Activated naive CD8-positive, alpha-beta T cell treated with anti-CD3 and anti-CD28 coated beads, Interleukin-2, amount 50 U/mL, for 24 hours (primary cell): Measurements from ENCODE around the gene PRDM5.
"Not testable (repeated sequence)": the region's sequence is repeated elsewhere in the genome, so short reads cannot be mapped to it uniquely, and the experiment has no call there.

Source experiments
- ATAC-seq: fragments of 150-1000 bp; cut with Tn5 transposase; one replicate; pipeline ENCODE4 v1.10.0; 2021
- DNase-seq: peaks from one replicate; pipeline ENCODE4 v3.0.0; 2021
- H3K27ac Mint-ChIP-seq: one replicate; pipeline ENCODE4 v1.8.0; 2021; ENCODE audit warnings: mild to moderate bottlenecking, mixed read lengths
- H3K27me3 Mint-ChIP-seq: one replicate; pipeline ENCODE4 v1.8.0; 2021; ENCODE audit warnings: mixed read lengths
- H3K36me3 Mint-ChIP-seq: one replicate; pipeline ENCODE4 v1.8.0; 2021; ENCODE audit warnings: low read depth, mixed read lengths
- H3K4me1 Mint-ChIP-seq: one replicate; pipeline ENCODE4 v1.8.0; 2021; ENCODE audit warnings: mixed read lengths
- H3K4me3 Mint-ChIP-seq: one replicate; pipeline ENCODE4 v1.8.0; 2021; ENCODE audit warnings: mild to moderate bottlenecking, moderate library complexity, mixed read lengths
- H3K9me3 Mint-ChIP-seq: one replicate; pipeline ENCODE4 v1.8.0; 2021; ENCODE audit warnings: mixed read lengths

PRDM5 gene

DNA sequence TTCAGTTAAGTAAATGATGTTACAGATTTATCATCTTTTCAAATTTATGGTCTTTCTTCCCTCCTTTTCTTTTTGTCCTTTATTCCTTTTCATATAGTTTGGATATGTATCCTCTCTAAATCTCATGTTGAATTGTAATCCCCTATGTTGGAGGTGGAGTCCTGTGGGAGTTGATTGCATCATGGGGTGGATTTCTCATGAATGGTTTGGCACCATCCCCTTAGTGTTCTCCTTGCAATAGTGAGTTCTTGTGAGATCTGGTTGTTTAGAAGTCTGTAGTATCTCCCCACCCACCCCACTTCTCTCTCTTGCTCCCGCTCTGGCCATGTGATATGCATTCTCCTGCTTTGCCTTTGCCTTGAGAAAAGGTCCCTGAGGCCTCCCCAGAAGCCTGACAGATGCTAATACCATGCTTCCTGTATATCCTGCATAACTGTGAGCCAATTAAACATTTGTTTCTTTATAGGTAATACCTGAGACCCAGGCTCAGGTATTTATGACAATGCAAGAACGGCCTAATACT, 236.7 kb downstream of the PRDM5 start:
- H3K36me3 Mint-ChIP-seq, result no peaks in the 10 kb centered on the region
- DNase-seq (no peak), ATAC-seq (no peak)
- H3K4me3 Mint-ChIP-seq, result no peak overlapping the region
- H3K27me3 Mint-ChIP-seq, result peaks cover 4% of the 10 kb centered on the region
- H3K27ac Mint-ChIP-seq, result no peak overlapping the region
- H3K9me3 Mint-ChIP-seq, result no peaks in the 10 kb centered on the region
- no peaks in the 10 kb centered on the region for H3K4me1 Mint-ChIP-seq

DNA sequence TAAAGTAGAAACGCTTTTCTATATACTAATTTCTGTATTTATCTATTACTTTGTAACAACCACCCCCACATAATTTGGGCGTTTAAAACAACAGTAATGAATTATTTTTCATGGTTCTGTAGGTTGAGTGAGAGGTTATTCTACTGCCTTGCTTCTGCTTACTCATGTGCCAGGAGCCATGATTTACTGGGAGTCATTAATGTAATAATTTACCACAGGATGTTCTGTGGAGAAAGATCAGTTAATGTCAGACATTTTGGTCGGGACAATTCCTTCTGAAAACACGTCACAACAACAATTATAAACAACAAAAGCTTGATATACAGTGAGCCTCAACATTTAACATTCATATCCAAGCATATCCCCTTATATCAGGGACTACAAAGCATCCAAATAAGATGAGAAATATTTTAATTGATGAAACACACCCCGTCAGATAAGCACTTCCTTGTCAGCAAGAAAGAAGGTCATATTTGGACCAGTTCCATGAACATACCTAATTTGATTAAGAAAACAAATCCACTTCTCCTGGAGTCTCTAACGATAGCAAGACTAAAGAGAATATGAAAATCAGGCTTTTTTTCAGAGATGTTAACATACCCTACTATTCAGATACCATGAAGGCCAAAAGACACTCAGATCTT, 238.5 kb downstream of the PRDM5 start:
- DNase-seq, result no peak
- Mint-ChIP-seq H3K36me3 (no peaks in the 10 kb centered on the region), H3K4me1 (no peaks in the 10 kb centered on the region), H3K27me3 (peaks cover 2% of the 10 kb centered on the region), H3K9me3 (no peaks in the 10 kb centered on the region), H3K27ac (no peak overlapping the region), H3K4me3 (no peak overlapping the region)
- no peak for ATAC-seq

DNA sequence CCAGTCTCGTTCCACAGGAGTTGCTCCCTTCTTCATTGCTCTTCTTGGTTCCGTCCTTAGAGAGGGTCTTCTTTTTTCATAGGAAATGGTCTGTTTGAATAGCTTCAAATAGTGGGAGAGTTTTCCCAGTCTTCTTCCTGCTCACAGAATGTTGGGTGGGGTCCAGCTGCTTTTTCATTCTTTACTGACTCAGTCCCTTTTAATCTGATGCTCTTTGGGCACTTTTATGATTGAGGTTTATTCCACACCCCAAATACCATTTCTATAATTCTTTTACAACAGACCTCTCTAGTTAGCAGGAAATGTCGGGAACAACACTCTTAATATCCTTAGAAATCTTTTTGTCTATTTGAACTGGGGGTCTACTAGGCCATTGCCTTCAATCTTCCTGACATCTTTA, 239.5 kb downstream of the PRDM5 start:
- Mint-ChIP-seq H3K27me3 (peaks cover 2% of the 10 kb centered on the region), H3K9me3 (peaks cover 1% of the 10 kb centered on the region), H3K4me1 (no peaks in the 10 kb centered on the region), H3K27ac (no peak overlapping the region), H3K36me3 (no peaks in the 10 kb centered on the region), H3K4me3 (no peak overlapping the region)
- DNase-seq (no peak), ATAC-seq (no peak)

DNA sequence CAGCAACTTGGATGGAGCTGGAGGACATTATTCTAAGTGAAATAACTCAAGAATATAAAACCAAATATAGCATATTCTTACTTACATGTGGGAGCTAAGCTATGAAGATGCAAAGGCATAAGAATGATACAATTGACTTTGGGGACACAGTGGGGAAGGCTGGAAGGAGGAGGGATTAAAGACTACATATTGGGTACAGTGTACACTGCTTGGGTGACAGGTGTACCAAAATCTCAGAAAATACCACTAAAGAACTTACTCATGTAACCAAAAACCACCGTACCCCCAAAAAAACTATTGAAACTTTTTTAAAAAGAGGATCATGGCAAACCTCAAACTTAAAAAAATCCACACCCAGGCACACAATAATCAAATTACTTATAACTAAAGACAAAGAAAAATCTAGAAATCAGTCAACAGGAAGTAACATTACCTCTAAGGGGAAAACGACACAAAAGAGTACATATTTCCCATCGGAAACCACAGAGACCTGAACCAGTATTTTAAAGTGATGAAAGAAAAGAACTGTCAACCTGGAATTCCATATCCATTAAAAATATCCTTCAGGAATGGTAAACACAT, 241.8 kb downstream of the PRDM5 start:
- Mint-ChIP-seq H3K9me3 (peaks cover 16% of the 10 kb centered on the region), H3K27me3 (peaks cover 5% of the 10 kb centered on the region), H3K4me3 (no peak overlapping the region), H3K36me3 (no peaks in the 10 kb centered on the region), H3K27ac (no peak overlapping the region), H3K4me1 (no peaks in the 10 kb centered on the region)
- DNase-seq, result no peak
- ATAC-seq, result no peak

DNA sequence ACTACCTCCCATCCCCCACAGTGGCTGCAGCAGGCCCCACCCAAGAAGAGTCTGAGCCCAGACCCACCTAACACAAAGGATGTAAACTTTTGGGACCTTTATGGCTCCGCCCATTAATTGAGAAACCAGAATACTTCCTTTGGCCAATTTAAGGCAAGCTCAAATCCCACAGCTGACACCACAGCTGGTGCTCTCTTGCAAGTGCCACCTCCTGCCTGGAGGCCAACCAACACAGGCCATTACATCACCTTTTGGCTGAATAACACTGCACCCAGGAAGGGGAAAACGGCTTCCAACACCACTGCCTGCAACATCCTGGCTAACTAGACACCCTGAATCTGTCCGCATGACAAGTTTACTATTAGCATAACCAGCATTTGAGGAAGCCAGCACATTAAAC, 248.8 kb downstream of the PRDM5 start:
- DNase-seq (no peak), ATAC-seq (no peak)
- Mint-ChIP-seq H3K4me3 (no peak overlapping the region), H3K9me3 (peaks cover 31% of the 10 kb centered on the region), H3K27me3 (peaks cover 9% of the 10 kb centered on the region), H3K27ac (no peak overlapping the region), H3K36me3 (peaks cover 3% of the 10 kb centered on the region), H3K4me1 (no peaks in the 10 kb centered on the region)

DNA sequence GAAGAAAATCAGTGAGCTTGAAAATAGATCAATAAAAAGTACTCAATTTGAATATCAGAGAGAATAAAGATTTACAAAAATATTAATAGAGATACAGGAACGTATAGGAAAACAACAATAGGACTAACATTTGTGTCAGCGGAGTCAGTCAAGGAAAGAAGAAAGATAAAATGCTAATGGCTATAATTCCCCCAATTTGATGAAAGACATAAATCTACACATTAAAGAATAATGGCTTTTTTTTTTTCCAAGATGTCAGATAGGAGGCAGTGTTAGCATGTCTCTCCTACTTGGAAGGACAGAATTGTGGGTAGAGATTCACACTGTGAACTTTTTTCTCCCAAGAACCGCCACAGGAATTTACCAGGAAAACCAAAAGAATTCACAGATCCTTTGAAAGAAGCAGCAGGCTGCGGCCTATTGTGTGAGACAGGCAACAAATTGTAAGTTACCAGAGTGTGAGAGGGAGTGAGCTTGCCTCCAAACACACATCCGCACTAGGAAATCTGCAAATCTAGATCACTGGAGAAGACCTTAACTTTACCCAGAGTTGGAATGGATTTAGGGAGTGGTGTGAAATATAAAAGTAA, 249.9 kb downstream of the PRDM5 start:
- Mint-ChIP-seq H3K4me1 (no peaks in the 10 kb centered on the region), H3K36me3 (peaks cover 3% of the 10 kb centered on the region), H3K9me3 (peaks cover 26% of the 10 kb centered on the region), H3K27ac (no peak overlapping the region), H3K27me3 (peaks cover 9% of the 10 kb centered on the region), H3K4me3 (no peak overlapping the region)
- ATAC-seq (no peak), DNase-seq (no peak)

DNA sequence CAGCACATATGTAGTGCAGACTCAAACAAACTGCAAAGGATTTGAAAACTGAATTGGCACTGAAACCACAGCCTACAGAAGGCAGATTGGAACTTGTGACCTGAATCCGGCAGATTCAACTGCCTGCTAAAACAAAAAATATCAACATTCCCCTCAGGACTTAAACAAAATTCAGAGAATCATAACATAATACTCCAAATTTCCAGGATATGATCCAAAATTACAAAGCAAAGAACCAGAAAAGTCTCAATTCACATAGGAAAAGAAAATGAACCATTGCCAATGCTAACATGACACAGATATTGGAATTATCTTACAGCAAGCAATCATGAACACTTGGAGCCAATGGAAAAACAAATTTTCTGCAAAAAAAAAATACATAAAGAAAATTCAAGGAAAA, 250.4 kb downstream of the PRDM5 start:
- ATAC-seq, result no peak
- H3K4me3 Mint-ChIP-seq, result no peak overlapping the region

DNA sequence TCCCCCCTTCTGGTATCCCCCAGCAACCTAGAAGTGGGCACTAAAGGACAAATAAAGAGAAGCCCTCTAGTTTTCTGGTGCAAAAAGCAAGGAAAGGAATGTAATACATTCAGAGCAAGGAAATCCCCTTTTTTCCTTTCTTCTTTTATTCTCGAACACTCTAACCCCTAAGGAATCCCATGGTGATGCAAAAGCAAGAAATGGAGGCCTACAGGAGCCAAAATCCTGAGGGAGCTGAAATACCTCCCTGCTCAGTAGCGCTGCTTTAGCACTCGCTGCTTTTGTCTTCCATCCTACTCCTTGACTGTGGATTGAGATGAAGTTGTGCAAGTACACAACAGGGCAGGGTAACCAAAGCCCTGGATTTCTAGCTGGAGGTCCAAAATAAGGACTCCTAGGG, 251.0 kb downstream of the PRDM5 start:
- DNase-seq (no peak), ATAC-seq (no peak)
- H3K4me1 Mint-ChIP-seq, result no peaks in the 10 kb centered on the region
- peaks cover 3% of the 10 kb centered on the region for H3K36me3 Mint-ChIP-seq
- peaks cover 20% of the 10 kb centered on the region for H3K9me3 Mint-ChIP-seq
- no peak overlapping the region for H3K27ac Mint-ChIP-seq
- peaks cover 6% of the 10 kb centered on the region for H3K27me3 Mint-ChIP-seq
- H3K4me3 Mint-ChIP-seq, result no peak overlapping the region

More for the DNA sequence above, 250.4 kb downstream of the PRDM5 start:
- no peak for DNase-seq
- Mint-ChIP-seq H3K4me1 (no peaks in the 10 kb centered on the region), H3K27me3 (peaks cover 7% of the 10 kb centered on the region), H3K36me3 (peaks cover 3% of the 10 kb centered on the region), H3K27ac (no peak overlapping the region), H3K9me3 (peaks cover 20% of the 10 kb centered on the region)

DNA sequence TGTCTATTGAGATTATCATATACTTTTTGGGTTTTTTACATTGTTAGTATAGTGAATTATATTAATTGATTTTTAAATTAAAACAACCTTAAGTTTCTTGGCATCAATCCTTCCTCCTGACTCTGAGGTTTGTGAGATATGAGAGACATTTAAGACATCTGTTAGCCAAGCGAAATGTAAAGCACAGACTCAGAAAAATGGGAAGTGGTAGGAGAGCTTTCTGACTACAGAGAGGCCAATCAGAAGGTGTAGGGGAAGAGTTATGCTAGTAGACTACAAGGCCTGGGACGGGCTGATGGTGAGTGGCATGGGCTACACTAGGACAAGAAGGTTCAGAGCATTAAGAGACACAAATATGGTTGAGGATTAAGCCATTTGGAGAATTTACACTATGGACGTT, 255.4 kb downstream of the PRDM5 start:
- Mint-ChIP-seq H3K4me3 (no peak overlapping the region), H3K27me3 (peaks cover 5% of the 10 kb centered on the region), H3K9me3 (peaks cover 4% of the 10 kb centered on the region), H3K27ac (no peak overlapping the region), H3K4me1 (no peaks in the 10 kb centered on the region), H3K36me3 (peaks cover 3% of the 10 kb centered on the region)
- ATAC-seq (no peak), DNase-seq (no peak)

DNA sequence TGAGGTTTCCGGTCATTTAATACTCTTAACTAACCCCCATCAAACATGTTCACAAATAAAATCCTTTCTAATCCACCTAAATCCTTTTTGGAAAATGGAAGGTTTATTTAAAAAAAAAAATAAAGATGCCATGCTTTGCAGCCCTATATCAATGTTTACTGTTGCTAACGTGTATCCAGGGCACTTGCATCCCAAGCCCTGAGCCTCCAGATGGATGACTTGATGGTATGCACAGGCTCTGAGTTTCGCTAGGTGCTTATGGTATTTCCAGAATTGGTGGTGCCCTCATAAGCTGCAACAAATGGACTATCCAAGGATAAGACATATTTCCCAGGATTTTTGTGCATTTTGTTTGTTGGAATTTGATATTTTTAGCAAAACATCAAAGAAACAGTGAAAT, 257.7 kb downstream of the PRDM5 start:
- Mint-ChIP-seq H3K9me3 (no peaks in the 10 kb centered on the region), H3K4me3 (no peak overlapping the region), H3K27me3 (no peaks in the 10 kb centered on the region), H3K27ac (no peak overlapping the region), H3K36me3 (no peaks in the 10 kb centered on the region), H3K4me1 (no peaks in the 10 kb centered on the region)
- DNase-seq (no peak), ATAC-seq (no peak)

DNA sequence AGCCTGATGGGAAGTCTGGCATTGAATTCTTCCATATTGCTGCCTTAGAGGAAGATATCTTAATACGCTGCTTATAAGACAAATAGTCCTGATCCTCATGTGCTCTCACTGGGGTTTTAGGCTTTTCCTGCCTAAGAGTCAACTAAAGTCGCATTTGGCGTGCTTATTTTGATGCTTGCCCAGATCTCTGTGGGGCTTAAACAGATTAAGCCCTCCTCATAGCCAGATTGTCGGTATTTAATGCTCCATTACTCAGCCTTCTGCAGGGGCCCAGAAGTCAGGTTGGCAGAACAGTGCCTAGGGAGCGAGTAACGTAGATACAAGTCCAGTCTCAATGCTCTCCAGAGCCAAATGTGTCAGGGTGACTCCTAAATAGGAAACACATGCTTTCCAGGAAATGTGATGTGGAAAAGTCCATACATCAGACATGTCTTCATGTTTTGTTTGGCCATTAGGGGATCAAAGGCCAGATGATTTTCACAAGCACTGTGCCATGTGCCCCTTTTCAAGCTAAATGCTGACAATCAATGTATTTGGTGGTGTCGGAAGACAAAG, 262.8 kb downstream of the PRDM5 start:
- H3K36me3 Mint-ChIP-seq, result no peaks in the 10 kb centered on the region
- ATAC-seq (no peak), DNase-seq (no peak)
- no peaks in the 10 kb centered on the region for H3K9me3 Mint-ChIP-seq
- no peak overlapping the region for H3K27ac Mint-ChIP-seq
- peaks cover 2% of the 10 kb centered on the region for H3K4me1 Mint-ChIP-seq
- H3K4me3 Mint-ChIP-seq, result no peak overlapping the region
- peaks cover 2% of the 10 kb centered on the region for H3K27me3 Mint-ChIP-seq

DNA sequence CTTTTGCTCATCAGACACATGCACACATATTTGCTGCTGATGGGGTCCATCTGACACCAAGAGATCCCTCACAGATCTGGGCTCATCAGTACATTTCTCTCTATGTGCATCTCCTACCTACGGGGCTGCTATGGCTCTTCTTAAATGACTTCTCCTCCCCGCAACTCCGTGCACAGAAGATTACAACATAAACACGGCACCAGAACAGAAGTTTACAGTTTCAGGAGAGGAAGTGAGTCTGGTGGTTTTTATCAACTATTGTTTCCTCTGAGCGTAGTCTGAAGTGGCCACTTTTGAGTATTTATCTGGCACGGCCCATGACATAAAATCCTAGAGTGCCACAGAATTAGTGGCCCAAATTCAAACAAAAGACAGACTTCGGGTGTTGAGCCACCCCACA, 263.8 kb downstream of the PRDM5 start:
- no peaks in the 10 kb centered on the region for H3K36me3 Mint-ChIP-seq
- no peak overlapping the region for H3K4me3 Mint-ChIP-seq
- ATAC-seq (no peak), DNase-seq (no peak)
- no peak overlapping the region for H3K27ac Mint-ChIP-seq
- no peaks in the 10 kb centered on the region for H3K9me3 Mint-ChIP-seq
- H3K4me1 Mint-ChIP-seq, result peaks cover 2% of the 10 kb centered on the region
- H3K27me3 Mint-ChIP-seq, result peaks cover 2% of the 10 kb centered on the region

DNA sequence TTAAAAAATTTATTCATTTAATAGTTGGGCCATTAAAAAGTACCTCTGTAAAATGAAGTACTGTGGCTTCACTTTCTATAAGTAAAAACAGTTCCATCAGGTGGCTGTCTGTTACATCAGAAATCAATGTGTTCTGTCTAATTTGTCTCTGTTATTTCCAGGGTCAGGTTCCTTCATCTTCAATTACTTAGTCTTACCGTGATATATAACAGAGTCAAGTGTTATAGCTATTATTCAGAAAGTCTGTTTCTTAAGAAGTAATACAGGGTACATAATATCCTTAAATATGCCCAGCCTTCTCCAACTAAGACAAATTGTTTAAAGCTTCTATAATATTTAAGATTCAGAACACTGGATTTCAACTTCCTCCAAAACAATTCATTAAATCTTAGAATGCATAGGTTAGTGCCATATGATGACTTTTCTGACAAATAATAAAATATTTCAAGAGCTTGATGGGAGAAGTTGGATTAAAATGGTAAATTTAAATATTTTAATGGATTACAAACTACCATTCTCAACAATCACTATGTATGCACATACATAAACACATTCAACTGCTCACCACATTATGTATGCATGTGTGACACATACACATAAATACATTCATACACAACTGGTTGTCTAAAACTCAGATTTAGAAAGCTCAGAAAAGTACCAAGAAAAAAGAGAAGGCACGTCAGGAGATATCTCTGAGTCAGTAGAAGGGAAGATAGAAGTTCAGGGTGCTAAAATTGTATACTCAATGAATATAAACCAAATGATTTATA, 268.5 kb downstream of the PRDM5 start:
- H3K27ac Mint-ChIP-seq, result no peak overlapping the region
- no peaks in the 10 kb centered on the region for H3K36me3 Mint-ChIP-seq
- no peak overlapping the region for H3K4me3 Mint-ChIP-seq
- DNase-seq (no peak), ATAC-seq (no peak)
- peaks cover 9% of the 10 kb centered on the region for H3K27me3 Mint-ChIP-seq
- no peaks in the 10 kb centered on the region for H3K9me3 Mint-ChIP-seq
- H3K4me1 Mint-ChIP-seq, result peaks cover 2% of the 10 kb centered on the region

DNA sequence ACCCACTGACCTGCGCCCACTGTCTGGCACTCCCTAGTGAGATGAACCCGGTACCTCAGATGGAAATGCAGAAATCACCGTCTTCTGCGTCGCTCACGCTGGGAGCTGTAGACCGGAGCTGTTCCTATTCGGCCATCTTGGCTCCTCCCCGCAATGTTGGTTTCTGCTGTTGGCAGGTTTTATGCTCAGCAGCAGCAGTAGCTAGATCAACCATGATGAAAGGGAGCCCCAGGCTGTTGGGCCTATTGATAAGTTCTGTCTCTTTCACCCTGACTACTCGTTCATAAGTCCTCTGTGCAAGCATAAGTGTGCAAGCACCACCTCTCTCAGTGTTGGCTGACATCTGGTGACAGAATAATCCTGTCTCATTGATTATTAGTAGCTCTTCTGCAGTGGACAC, 274.2 kb downstream of the PRDM5 start:
- not testable (repeated sequence) for H3K9me3 Mint-ChIP-seq, DNase-seq, H3K27me3 Mint-ChIP-seq, H3K4me3 Mint-ChIP-seq, H3K36me3 Mint-ChIP-seq, H3K4me1 Mint-ChIP-seq, ATAC-seq, H3K27ac Mint-ChIP-seq
